GOT3 (cell line): ENCODE measurements around the gene RNLS.

Experiments used
- DNase-seq: peaks from one replicate; lab custom pipeline; 2025; ENCODE audit warnings: mixed read lengths; lab: John Stamatoyannopoulos, UW

RNLS gene

GRCh38 chr10:88553116-88553752 is 29.9 kb downstream of the RNLS start:
- DNase-seq: peak; percentile 3

- DNase-seq: no peak
Observed at GRCh38 chr10:88551246-88551645, 31.9 kb downstream of the RNLS start.

- no peak for DNase-seq
Observed at GRCh38 chr10:88546497-88546896, 36.6 kb downstream of the RNLS start.

GRCh38 chr10:88545359-88545758 is 37.8 kb downstream of the RNLS start:
- DNase-seq: no peak

- DNase-seq: no peak
Observed at GRCh38 chr10:88544140-88544870, 38.8 kb downstream of the RNLS start.

GRCh38 chr10:88542522-88542921 is 40.6 kb downstream of the RNLS start:
- no peak for DNase-seq

GRCh38 chr10:88541116-88541626 is 41.9 kb downstream of the RNLS start:
- DNase-seq: no peak

GRCh38 chr10:88540351-88540750 is 42.8 kb downstream of the RNLS start:
- DNase-seq: no peak

GRCh38 chr10:88538048-88538447 is 45.1 kb downstream of the RNLS start:
- DNase-seq: no peak

- DNase-seq: no peak
Observed at GRCh38 chr10:88537322-88537721, 45.8 kb downstream of the RNLS start.

- no peak for DNase-seq
Observed at GRCh38 chr10:88536437-88536836, 46.7 kb downstream of the RNLS start.

- DNase-seq: no peak
Observed at GRCh38 chr10:88534072-88534665, 48.9 kb downstream of the RNLS start.

- no peak for DNase-seq
Observed at GRCh38 chr10:88531392-88532052, 51.6 kb downstream of the RNLS start.

- DNase-seq: no peak
Observed at GRCh38 chr10:88530629-88531391, 52.3 kb downstream of the RNLS start.

GRCh38 chr10:88530093-88530492 is 53.0 kb downstream of the RNLS start:
- no peak for DNase-seq

GRCh38 chr10:88528806-88529570 is 54.1 kb downstream of the RNLS start:
- DNase-seq: no peak

GRCh38 chr10:88528201-88528600 is 54.9 kb downstream of the RNLS start:
- no peak for DNase-seq

- no peak for DNase-seq
Observed at GRCh38 chr10:88527245-88527644, 55.9 kb downstream of the RNLS start.

- DNase-seq: no peak
Observed at GRCh38 chr10:88526501-88527105, 56.5 kb downstream of the RNLS start.

- peak; percentile 1 for DNase-seq
Observed at GRCh38 chr10:88525371-88526069, 57.6 kb downstream of the RNLS start.
